ENCODE data around the gene PPFIBP2.
A peak's percentile ranks its signal among the peaks of the same experiment; 100 is the strongest.

DNA sequence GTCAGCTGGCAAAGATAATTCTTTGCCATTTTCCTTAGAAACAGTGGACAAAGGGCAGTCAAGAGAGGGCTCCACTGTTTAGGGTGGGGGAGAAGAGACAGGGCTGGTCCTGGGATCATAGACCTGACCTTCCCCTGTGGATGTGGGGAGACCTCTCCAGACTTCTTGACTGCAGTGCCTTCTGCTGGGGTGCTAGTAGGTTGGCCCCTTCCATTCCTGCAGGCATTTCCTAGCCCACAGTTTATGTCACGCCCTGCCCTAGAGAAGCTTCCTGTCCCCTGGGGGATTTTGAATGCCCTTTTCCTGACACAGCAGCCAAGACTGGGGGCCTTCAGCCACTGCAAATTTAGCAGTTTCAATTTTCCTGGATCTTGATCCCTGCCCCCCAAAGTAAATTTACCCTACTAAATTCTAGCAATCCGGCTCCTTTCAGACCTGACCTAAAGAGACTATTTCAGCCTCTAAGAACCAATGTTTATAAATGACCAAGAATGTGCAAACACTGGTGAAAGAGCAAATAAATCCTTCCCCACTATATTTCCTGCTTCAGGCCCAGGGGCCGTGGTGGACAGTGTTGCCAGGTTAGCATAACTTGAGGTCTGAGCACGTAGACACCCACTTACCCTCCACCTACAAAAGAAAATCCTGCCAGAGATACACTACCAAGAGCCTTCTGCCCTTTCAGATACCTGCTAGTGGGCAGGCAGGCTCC is 58.4 kb downstream of the PPFIBP2 start:
- TF ChIP-seq, protein P1, sequence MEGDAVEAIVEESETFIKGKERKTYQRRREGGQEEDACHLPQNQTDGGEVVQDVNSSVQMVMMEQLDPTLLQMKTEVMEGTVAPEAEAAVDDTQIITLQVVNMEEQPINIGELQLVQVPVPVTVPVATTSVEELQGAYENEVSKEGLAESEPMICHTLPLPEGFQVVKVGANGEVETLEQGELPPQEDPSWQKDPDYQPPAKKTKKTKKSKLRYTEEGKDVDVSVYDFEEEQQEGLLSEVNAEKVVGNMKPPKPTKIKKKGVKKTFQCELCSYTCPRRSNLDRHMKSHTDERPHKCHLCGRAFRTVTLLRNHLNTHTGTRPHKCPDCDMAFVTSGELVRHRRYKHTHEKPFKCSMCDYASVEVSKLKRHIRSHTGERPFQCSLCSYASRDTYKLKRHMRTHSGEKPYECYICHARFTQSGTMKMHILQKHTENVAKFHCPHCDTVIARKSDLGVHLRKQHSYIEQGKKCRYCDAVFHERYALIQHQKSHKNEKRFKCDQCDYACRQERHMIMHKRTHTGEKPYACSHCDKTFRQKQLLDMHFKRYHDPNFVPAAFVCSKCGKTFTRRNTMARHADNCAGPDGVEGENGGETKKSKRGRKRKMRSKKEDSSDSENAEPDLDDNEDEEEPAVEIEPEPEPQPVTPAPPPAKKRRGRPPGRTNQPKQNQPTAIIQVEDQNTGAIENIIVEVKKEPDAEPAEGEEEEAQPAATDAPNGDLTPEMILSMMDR (IDR thresholded peaks at IDR 0.05 in 8 of 11, conservative IDR thresholded peaks at IDR 0.05 in 3 of 11): peak in 1 of 11 experiments; percentile 5
- no peak for TF ChIP-seq POLR2A (IDR thresholded peaks at IDR 0.05)
- TF ChIP-seq POLR2AphosphoS5 (IDR thresholded peaks at IDR 0.05): no peak
